HG03439 (cell line): ENCODE measurements around the gene BZW1.
A peak's percentile ranks its signal among the peaks of the same experiment; 100 is the strongest.

Experiments used
- ATAC-seq: cut with Tn5 transposase; IDR thresholded peaks from one replicate; pipeline ENCODE4 v1.9.1; 2021; ENCODE audit warnings: mild to moderate bottlenecking, moderate library complexity; ENCODE audit not compliant: unreplicated experiment

The BZW1 gene

DNA sequence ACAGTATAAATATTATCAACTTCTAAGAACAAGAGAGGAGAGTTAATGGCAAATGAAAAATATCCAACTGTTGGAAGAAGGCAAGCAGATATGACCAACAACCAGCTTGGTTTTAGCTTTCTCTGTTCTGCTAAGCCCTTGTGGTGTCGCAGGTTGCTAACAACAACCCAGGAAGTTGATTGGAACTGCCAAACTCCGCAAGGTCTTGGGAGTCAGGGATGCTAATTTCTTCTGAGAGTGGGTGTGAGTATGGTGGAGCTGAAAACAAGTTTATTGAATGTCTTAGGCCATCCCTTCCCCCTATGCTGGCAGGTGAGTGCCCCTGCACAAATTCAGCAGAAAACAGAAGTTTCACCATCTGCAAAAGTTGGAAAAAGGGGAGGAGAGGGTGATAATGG lies 17.5 kb downstream of the BZW1 start:
- no peak for ATAC-seq

DNA sequence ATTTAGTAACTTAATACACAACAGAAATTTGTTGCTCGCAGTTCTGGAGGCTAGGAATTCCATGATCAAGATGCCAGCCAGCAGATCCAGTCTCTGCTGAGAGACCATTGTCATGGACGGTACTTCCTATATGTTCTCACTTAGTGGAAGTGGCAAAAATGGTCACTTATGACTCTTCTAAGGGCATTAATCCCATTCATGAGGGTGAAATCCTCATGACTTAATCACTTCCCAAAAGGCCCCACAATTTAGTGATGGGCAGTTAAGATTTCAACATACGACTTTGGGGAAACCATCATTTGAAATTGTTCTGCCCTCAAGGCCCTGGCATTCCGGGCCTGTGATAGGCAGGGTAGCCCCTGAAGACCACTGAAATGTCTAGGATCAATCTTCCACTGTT lies 23.0 kb downstream of the BZW1 start:
- ATAC-seq: no peak

DNA sequence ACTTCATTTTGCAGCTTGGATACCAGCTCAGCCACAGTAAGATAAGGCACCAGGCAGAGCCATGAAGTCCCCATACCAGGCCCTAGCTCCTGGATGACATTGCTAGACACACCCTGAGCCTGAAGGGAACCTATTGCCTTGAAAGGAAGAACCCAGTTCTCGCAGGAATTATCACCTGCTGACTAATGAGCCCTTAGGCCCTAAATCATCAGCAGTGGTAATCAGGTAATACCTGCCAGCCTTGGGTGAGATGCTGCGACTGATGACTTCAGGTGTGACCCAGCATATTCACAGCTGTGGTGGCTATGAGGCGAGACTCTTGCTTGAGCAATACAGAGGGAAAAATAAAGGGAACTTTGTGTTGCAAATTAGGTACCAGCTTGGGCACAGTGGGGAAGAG lies 27.8 kb downstream of the BZW1 start:
- no peak for ATAC-seq

DNA sequence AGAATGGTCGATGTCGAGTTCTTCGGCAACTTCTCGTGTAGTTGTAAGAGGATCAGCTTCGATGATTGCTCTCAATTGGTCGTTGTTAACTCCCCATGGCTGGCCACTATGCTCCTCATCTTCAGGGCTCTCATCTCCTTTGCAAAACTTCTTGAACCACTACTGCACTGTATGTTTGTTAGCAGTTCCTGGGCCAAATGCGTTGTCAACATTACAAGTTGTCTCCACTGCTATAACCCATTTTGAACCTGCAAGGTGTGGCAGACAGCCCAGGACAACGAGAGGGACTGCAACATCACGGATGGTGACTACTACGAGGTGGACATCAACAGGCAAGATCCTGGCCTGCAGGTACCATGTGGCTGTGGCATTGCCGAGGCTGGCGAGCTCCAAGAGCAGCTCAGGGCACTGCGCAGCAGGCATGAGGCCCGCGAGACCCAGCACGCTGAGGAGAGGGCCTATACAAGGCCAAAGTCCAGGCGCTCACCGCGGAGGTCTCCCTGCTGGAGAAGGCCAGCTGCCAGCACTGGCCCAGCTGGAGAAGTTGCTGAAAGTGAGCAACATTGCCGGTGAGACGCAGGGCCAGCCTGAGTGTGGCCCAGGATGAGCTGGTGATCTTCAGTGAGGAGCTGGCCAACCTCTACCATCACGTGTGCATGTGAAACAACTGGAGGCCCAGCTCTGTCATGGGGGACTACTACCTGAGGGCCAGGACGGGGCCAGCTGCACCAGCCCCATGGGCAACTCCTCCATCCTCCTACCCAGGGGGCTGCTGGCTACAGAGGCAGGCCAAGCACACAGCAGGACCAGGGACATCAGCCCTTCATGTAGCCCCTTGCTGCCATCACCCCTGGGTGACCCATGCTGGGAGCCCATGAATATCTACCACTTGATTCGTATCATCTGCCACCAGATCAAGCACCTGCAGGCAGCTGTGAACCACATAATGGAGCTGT lies 32.6 kb downstream of the BZW1 start:
- ATAC-seq: no peak

DNA sequence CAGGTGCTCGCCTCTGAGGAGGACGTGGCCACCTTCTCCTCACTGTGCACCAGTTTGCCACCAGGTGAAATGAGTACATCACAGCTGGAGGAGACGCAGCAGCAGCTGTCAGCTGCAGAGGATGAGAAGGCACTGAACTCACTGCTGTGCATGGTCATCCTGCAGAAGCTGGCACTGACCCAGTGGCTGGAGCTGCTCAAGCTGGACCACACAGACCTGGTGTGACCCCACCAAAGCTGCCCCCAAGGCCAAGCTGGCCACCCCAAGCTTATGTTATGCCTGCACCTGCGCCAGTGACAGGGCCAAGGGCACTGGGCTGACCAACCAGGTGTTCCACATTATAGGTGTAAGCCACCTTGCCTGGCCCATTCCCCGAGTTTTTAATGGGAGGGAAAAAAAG lies 33.5 kb downstream of the BZW1 start:
- ATAC-seq: no peak

DNA sequence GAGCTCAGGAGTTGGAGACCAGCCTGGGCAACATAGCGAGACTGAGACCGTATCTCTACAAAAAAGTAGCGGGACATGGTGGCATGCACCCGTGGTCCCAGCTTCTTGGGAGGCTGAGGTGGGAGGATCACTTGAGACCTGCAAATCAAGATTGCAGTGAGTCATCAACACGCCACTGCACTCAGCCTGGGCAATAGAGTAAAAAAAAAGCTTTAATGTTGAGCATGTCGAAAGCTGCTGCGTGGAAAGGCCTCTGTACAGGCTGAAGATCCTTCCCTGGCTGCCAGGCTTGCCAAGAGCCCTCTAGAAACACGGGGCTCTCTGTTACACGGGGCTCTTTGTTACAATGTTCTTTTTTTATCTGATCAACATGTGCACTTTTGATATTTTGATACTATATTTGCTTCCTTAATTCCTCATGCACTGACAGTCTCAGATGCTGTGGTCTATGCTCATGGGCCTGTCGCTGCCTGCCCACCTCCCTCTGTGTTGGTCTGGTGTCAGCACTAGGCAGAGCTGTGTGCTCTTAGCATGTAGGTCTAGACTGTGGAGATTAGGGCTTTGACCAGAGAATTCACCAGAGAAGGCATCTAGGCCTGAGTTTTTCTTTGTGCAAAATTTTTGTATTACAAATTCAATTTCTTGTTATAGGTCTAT lies 34.1 kb downstream of the BZW1 start:
- no peak for ATAC-seq

DNA sequence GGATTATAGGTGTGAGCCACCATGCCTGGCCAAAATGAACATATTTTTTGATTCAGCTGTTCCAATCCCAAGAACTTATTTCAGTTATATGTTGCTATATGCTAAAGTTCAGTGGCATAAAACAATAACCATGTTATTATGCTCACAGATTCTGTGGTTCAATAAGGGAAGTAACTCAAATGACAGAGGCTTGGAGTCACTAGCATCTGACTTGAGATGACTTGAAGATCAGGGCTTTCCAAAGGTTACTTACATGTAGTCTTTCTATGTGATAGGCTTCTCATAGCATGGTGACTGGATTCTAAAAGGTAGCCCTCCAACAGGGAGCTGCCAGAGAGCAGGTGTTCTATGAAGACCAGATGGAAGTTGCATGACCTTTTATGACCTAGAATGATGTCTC lies 35.6 kb downstream of the BZW1 start:
- no peak for ATAC-seq

DNA sequence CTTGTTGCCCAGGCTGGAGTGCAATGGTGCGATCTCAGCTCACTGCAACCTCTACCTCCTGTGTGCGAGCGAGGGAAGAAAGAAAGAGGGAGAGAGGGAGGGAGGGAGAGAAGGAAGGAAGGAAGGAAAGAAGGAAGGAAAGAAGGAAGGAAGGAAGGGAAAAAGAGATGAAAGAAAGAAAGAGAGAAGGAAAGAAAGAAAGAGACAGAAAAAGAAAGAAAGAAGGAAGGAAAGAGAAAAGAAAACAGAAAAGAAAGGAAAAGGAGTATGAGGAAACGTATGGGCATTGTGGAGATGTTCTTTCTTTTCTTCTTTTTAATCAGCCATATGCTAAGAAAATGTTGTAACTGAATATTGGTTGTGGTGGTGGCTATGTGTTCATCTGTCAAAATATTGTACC lies 36.2 kb downstream of the BZW1 start:
- no peak for ATAC-seq

DNA sequence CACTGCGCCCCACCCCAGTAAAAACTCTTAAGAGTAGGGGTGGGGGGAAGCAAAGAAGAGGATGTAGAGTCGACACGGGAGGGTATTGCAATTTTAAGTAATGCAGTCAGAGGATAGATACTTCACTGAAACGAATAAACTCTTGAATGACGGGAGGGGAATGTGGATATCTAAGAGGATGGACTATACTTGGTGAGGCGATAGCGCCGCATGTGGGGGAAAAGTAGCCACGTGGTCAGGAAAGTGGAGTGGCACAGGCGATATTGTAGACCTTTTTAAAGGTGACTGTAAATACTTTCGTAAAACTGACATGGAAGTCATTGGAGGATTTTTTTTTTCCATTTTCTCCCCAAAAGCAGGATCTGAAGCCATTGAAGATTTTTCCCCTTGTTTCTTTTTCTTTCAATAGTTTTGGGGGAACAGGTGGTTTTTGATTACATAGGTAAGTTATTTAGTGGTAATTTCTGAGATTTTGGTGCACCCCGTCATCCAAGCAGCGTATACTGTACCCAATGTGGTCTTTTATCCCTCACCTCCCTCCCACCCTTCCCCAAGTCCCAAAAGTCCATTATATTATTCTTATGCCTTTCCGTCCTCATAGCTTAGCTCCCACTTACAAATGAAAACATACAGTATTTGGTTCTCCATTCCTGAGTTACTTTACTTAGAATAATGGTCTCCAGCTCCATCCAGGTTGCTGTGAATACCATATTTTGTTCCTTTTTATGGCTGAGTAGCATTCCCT lies 39.0 kb downstream of the BZW1 start:
- ATAC-seq: no peak

DNA sequence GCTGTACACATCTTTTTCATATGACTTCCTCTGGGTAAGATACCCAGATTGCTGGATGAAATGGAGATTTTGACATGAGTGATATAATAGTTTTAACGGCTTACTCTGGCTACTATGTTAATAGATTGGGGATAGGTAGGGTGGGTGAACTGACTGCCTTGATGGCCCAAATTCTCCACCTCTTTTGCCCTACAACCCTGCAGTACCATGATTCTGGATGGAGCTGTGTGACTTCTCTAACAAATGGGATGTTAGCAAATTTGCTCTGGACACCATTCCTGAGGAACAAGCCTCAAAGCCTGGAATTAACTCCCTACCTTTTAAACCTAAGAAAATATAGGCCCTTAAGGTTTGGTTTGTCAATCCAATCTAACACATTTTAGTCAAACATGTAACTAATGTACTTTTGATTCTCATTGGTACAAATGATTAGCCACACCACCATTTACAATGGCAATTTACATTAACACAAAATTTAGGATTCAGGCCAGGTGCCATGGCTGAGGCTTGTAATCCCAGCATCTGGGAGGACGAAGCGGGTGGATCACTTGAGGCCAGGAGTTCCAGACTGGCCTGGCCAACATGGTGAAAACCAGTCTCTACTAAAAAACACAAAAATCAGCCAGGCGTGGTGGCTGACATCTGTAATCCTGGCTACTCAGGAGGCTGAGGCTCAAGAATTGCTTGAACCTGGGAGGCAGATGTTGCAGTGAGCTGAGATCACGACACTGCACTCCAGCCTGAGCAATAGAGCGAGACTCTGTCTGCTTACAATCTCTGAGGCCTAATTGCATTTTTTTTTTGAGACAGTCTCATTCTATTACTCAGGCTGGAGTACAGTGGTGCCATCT lies 39.9 kb downstream of the BZW1 start:
- ATAC-seq: no peak

DNA sequence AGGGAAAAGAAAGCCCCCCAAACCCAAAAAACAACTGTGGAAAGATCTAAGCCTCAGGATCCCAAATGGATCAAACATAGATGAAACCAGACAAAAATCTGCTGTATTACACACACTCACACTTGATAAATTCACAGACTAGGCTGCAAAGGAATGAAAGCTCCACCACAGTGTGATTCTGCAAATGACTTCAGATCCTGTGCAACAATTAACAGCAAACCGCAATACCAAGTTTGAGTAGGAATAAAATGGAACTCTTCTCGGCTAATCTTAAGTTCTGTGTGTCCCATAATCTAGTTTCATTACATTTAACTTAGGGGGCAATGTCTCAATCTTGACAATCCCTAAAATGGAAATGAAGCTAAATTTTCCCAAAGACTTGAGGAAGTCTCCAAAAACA lies 40.9 kb downstream of the BZW1 start:
- ATAC-seq: no peak

DNA sequence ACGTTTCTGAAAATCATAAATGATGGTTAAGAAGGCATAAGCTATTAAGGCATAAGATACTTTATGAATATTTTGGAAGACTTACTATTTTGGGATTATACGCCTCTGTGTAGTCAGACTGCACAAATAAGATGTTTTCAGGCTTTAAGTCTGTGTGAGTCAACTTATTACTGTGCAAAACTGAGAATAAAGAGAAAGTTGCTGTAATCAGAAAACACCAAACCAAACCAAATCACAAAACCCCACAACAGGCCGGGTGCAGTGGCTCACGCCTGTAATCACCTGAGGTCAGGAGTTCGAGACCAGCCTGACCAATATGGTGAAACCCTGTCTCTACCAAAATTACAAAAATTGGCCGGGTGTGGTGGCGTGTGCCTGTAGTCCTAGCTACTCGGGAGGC lies 45.1 kb downstream of the BZW1 start:
- ATAC-seq: no peak

DNA sequence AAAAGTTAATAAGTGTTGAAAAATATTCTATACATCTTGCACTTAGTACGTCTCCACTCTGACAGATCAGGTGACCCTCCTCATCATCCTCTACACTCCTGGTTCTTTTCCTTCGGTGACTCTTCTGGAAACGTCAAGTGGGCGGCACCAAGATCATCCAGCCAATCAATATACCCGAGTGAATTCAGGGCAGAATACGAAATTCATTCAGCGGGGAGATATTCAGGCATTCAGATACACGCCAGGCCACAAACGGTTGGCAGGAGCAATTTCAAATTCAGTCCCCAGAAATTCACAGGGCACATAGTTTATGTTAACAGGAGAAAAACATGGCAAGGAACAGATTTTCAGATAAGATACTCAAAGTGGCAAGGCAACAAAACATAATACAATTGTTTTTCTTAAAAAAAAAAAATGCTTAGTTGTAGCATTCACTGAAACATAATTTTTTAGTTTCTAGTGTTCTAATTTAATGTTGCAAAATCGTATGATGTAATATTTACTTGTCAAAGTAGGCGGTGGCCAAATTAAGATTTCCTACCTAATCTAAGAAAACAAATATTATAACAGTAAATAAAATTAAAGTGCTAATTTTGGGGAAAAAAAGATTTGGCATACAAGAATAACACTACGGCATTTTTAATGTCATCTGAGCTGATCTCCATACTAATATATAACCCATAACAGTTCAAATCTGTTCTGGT lies 48.5 kb downstream of the BZW1 start:
- no peak for ATAC-seq

DNA sequence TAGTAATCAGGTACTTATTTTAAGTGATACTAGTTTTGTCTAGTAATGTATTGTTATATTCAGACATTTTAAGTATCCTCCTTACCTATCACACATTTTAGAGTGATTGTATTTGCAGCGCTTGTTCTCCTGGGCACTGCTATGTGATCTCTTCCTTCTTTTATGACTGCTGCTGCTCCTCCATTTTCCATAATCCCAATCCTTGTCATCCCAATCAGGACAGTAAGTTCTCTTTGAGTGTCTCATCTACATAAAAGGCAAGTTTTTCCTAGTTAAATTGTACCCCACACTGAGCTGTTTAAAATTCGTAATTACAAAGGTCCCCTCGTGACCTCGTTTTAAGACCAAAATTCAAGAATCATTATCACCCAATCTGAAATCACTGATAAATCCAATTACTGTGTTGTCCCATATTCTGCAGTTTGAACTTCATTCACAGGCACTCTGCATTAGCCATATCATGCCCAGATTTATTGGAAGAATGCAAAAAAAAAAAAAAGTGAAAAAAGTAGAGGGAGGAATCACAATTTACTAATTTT lies 50.0 kb downstream of the BZW1 start:
- ATAC-seq: no peak

DNA sequence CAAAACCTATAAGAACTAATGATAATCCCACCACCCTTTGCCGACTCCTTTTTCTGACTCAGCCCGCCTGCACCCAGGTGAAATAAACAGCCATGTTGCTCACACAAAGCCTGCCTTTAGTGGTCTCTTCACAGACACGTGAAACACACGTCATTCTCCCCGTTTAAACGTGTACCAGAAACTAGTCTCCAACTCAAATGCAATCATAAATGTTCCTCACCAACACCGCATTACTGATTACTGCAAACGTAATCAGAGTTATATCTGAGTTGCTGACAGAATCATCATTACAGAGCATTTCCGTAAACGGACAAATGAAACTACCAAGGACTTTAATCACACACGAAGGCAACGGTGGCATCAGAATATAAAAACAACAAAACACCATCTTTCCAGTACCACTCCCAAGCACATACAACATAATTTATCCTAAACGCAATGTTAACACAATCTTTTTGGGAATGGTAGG lies 50.9 kb downstream of the BZW1 start:
- no peak for ATAC-seq

DNA sequence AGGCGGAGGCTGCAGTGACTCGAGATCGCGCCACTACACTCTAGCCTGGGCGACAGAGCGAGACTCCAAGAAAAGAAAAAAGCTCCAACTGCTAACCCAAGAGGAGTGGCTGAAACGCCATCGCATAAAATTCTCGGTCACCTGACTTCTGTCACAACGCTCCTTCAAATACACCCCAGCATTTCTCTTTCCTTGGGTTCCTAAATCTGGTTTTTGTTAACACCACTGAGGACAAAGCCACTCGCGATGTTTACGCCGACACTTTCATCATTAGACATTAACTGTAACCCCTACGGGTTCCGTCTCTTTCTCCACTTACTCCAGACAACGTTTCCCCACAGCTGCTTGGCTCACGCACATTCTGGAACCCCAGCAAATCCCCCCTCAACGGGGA lies 52.1 kb downstream of the BZW1 start:
- peak; percentile 3 for ATAC-seq

DNA sequence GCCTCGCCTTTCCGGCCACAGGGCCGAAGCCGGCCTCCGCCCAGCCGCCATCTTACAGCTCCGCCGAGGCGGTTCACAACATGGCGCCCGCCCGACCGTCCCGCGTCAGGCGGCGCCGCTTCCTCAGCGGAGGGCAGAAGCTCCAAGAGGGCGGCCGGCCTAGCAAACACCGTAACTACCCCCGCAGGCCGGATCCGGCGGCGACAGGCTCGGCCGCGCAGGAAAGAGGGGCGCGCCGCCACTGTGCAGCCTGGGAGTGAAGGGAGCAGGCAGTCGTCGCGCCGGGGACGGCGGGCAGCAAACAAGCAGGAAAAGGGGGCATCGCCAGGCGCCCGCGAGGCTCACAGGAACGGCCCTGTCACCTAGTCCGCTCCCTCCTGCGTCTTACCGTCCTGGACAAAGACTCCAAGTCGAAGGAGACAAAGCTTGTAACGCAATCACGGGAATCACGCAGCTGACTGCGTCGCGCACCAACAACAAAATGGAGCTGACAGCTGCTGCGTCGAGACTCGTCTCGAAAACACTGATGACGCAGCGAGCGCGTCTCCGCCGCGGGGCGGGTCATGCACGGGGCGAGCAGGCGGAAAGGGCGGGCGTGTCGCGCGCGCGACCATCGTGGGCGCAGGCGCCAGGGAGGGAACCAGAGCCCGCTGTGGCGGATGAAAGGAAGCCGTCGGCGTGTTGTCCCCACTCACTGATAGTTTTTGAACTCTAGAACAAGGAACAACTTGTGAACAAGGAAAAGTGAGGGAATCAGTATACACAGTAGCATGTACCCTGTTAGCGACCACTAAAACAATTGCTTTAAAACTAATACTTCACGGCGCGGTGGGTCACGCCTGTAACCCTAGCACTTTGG lies 52.7 kb downstream of the BZW1 start, which contains the start of gene CLK1:
Gene CLK1, minus strand, starts transcription at position 483 of the 859 bp plus-strand sequence. CDS start 2,796 bp downstream, outside the sequence.
- peak; percentile 77 for ATAC-seq

DNA sequence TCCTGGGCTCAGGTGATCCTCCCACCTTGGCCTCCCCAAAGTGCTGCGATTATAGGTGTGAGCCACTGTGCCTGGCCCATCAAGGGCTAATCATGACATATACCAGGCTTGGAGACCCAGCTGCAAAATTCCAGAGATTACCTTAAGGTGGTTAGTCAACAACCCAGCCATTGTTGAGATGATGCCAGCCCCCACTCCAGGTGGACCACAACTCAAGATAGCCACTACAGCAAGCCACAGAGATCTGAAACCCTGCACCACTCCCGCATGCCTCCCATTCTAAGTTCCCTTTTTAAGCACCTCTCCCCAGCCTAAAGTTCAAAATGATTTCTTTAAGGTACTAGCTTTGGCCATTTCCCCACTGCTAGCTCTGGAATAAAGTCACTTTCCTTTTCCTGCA lies 57.3 kb downstream of the BZW1 start:
- no peak for ATAC-seq

DNA sequence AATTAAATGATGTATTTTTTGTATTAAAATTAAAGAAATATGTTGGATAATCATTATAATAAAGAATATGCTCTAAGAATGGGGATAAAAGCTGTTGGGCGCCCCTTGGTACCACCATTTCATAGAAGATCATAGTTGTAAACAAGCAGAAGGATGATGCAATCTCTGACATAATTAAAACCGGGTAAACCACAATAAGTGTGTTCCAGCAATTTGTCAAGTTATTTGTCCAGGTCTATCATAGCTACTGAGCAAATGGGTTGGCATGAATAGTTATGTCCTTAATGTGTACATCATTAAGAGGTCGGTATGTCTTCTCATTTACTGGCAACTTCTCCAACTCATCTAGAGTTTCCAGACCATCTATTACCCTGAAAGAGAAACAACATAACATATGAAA lies 59.4 kb downstream of the BZW1 start:
- no peak for ATAC-seq
